HG02610 (cell line): ENCODE measurements around the gene ZNF79.
A peak's percentile ranks its signal among the peaks of the same experiment; 100 is the strongest.

Experiments used
- ATAC-seq: cut with Tn5 transposase; IDR thresholded peaks from one replicate; pipeline ENCODE4 v1.9.1; 2021; ENCODE audit warnings: mild to moderate bottlenecking, moderate library complexity; ENCODE audit not compliant: unreplicated experiment

Gene ZNF79

GRCh38 chr9:127423476-127423933, 677 bp upstream of the ZNF79 start:
- no peak for ATAC-seq

GRCh38 chr9:127424676-127424999, 456 bp downstream of the ZNF79 start:
- no peak for ATAC-seq

- ATAC-seq: no peak
These were observed 2.6 kb downstream of the ZNF79 start for GRCh38 chr9:127426756-127427155.

- no peak for ATAC-seq
These were observed 4.2 kb downstream of the ZNF79 start for GRCh38 chr9:127428348-127428747.

GRCh38 chr9:127430415-127430814, 6.2 kb downstream of the ZNF79 start:
- ATAC-seq: no peak

- no peak for ATAC-seq
These were observed 13.5 kb downstream of the ZNF79 start for GRCh38 chr9:127437497-127438264.

- no peak for ATAC-seq
These were observed 14.2 kb downstream of the ZNF79 start for GRCh38 chr9:127438394-127438793.

- ATAC-seq: no peak
These were observed 20.2 kb downstream of the ZNF79 start for GRCh38 chr9:127444283-127444920.

GRCh38 chr9:127444921-127445850, 21.0 kb downstream of the ZNF79 start:
- ATAC-seq: no peak

- ATAC-seq: no peak
These were observed 21.9 kb downstream of the ZNF79 start for GRCh38 chr9:127445851-127446712.

GRCh38 chr9:127446713-127447415, 22.7 kb downstream of the ZNF79 start:
- no peak for ATAC-seq

GRCh38 chr9:127447416-127448111, 23.4 kb downstream of the ZNF79 start:
- ATAC-seq: no peak

- no peak for ATAC-seq
These were observed 24.1 kb downstream of the ZNF79 start for GRCh38 chr9:127448112-127448805.

- no peak for ATAC-seq
These were observed 25.3 kb downstream of the ZNF79 start for GRCh38 chr9:127449332-127449966.

GRCh38 chr9:127450243-127450760, 26.1 kb downstream of the ZNF79 start:
- no peak for ATAC-seq

GRCh38 chr9:127450830-127451607, 26.8 kb downstream of the ZNF79 start, which contains the start of the genes LRSAM1 and RPL12:
LRSAM1 (plus strand) TSS chr9:127451510; CDS start chr9:127454528, 3,018 bp downstream.
RPL12 (minus strand) TSS chr9:127451406; CDS start chr9:127451317, 89 bp downstream.
- peak; percentile 54 for ATAC-seq

- ATAC-seq: peak; percentile 22
These were observed 27.4 kb downstream of the ZNF79 start for GRCh38 chr9:127451608-127451857.
